Liver (tissue), 9 donors: Measurements from ENCODE around the gene CDKL5. TPM values are rescaled to one million over a fixed set of nuclear protein-coding genes. Genes with fewer than 3 reads are reported as not detected.

Source experiments
- DNase-seq: peaks from one replicate; pipeline ENCODE4 v3.0.0-alpha.2; 2017; ENCODE audit warnings: low spot score
- H3K27ac ChIP-seq, 2 donors: one replicate each; pipeline ENCODE4 v1.7.0; 2013; ENCODE audit warnings: inconsistent platforms in 2 of 2, low read length in 2 of 2, control low read depth in 1 of 2, low read depth in 1 of 2, mild to moderate bottlenecking in 1 of 2
- H3K27me3 ChIP-seq, 4 donors: one replicate each; pipeline versions ENCODE4 v1.6.1 to v1.7.0; 2013; ENCODE audit warnings: low read length in 3 of 4, inconsistent platforms in 1 of 4, mild to moderate bottlenecking in 1 of 4, moderate library complexity in 1 of 4; ENCODE audit not compliant: control insufficient read depth in 4 of 4, insufficient read depth in 4 of 4
- H3K36me3 ChIP-seq, 4 donors: one replicate each; pipeline versions ENCODE4 v1.6.1 to v1.7.0; 2013; ENCODE audit warnings: low read length in 3 of 4, mild to moderate bottlenecking in 3 of 4, low read depth in 1 of 4, moderate library complexity in 1 of 4; ENCODE audit not compliant: control insufficient read depth in 4 of 4, insufficient read depth in 3 of 4
- H3K4me1 ChIP-seq, 4 donors: one replicate each; pipeline versions ENCODE4 v1.6.1 to v1.7.0; 2013; ENCODE audit warnings: low read length in 3 of 4, mild to moderate bottlenecking in 3 of 4, moderate library complexity in 1 of 4; ENCODE audit not compliant: control insufficient read depth in 4 of 4, insufficient read depth in 4 of 4
- H3K4me3 ChIP-seq, 3 donors: one replicate each; pipeline versions ENCODE4 v1.6.1 to v1.7.0; 2013; ENCODE audit warnings: low read length in 3 of 3, control low read depth in 1 of 3, low read depth in 1 of 3, mild to moderate bottlenecking in 1 of 3
- H3K9ac ChIP-seq, 2 donors: one replicate each; pipeline ENCODE4 v1.7.0; 2013; ENCODE audit warnings: low read length in 2 of 2, mild to moderate bottlenecking in 2 of 2, moderate library complexity in 2 of 2, control low read depth in 1 of 2, low read depth in 1 of 2
- H3K9me3 ChIP-seq, 4 donors: one replicate each; pipeline versions ENCODE4 v1.6.1 to v1.7.0; 2013; ENCODE audit warnings: low read length in 3 of 4; ENCODE audit not compliant: control insufficient read depth in 4 of 4
- ATF3 ChIP-seq: IDR thresholded peaks from 2 replicates; pipeline ENCODE4 v1.6.1; 2016; ENCODE audit warnings: antibody characterized with exemption
- FOXA1 ChIP-seq: IDR thresholded peaks from 2 replicates; pipeline ENCODE4 v1.6.1; 2016; ENCODE audit warnings: antibody characterized with exemption
- FOXA2 ChIP-seq: IDR thresholded peaks from 2 replicates; pipeline ENCODE4 v1.6.1; 2016; ENCODE audit warnings: antibody characterized with exemption
- HNF4A ChIP-seq, 2 donors: conservative IDR thresholded peaks; 2 replicates each; pipeline ENCODE4 v1.6.1; 2016; ENCODE audit warnings: antibody characterized with exemption in 2 of 2, mild to moderate bottlenecking in 2 of 2
- JUND ChIP-seq, 2 donors: IDR thresholded peaks; 2 replicates each; pipeline ENCODE4 v1.6.1; 2016; ENCODE audit warnings: antibody characterized with exemption in 2 of 2
- NR2F2 ChIP-seq: IDR thresholded peaks from 2 replicates; pipeline ENCODE4 v1.6.1; 2016; ENCODE audit warnings: antibody characterized with exemption
- RAD21 ChIP-seq, 2 donors: IDR thresholded peaks; 2 replicates each; pipeline ENCODE4 v1.6.1; 2016; ENCODE audit warnings: antibody characterized with exemption in 2 of 2, mild to moderate bottlenecking in 2 of 2
- RXRA ChIP-seq, 2 donors: IDR thresholded peaks; 2 replicates each; pipeline ENCODE4 v1.6.1; 2017 to 2018; ENCODE audit warnings: antibody characterized with exemption in 2 of 2, mild to moderate bottlenecking in 1 of 2
- SP1 ChIP-seq: IDR thresholded peaks from 2 replicates; pipeline ENCODE4 v1.6.1; 2018; ENCODE audit warnings: antibody characterized with exemption, mild to moderate bottlenecking
- TAF1 ChIP-seq: conservative IDR thresholded peaks from 2 replicates; pipeline ENCODE4 v1.6.1; 2016; ENCODE audit warnings: antibody characterized with exemption, mild to moderate bottlenecking
- YY1 ChIP-seq: IDR thresholded peaks from 2 replicates; pipeline ENCODE4 v1.6.1; 2016; ENCODE audit warnings: antibody characterized with exemption, mild to moderate bottlenecking
- WGBS: extraction: QIAGEN DNeasy Blood & Tissue Kit; methylation state at CpG from one replicate; pipeline ENCODE4 v1.1.7; 2013; 5-methylcytosine and 5-hydroxymethylcytosine counted together
- polyA plus RNA-seq, 2 donors: library from polyadenylated mRNA; stranded (reverse) in 1 of 2; unstranded in 1 of 2; fragments of 200-250 nt in 1 of 2; fragments of >200 nt in 1 of 2; fragmentation: Nextera tagmentation in 1 of 2; extraction: Ambion mirVana in 1 of 2; gene quantifications; one replicate each; pipeline versions ENCODE4 v1.2.1 to v1.2.3, GENCODE V29; 2013 to 2015
- total RNA-seq, 2 donors: library from RNA; depleted of rRNA; stranded (reverse); fragments of >200 nt; gene quantifications; one replicate each; pipeline ENCODE4 v1.2.3, GENCODE V29; 2014
- TF ChIP-seq, protein P1 (sequence below): IDR thresholded peaks from 2 replicates; pipeline ENCODE4 v1.6.1; 2016; ENCODE audit warnings: antibody characterized with exemption
- TF ChIP-seq, protein P2 (sequence below): fragments of 150-350 bp; IDR thresholded peaks from 2 replicates; pipeline ENCODE4 v1.5.1; 2017; ENCODE audit warnings: improper control_type of control experiment, low read depth, low read length; ENCODE audit not compliant: missing input control
- donor health status: healthy.
- donor health status: healthy.
- donor health status: healthy.
- donor health status: healthy.
- donor health status: healthy.

CDKL5 gene
- total and polyA plus RNA-seq, 4 donors: 0.59 to 3.3 (median 2.0) TPM

DNA sequence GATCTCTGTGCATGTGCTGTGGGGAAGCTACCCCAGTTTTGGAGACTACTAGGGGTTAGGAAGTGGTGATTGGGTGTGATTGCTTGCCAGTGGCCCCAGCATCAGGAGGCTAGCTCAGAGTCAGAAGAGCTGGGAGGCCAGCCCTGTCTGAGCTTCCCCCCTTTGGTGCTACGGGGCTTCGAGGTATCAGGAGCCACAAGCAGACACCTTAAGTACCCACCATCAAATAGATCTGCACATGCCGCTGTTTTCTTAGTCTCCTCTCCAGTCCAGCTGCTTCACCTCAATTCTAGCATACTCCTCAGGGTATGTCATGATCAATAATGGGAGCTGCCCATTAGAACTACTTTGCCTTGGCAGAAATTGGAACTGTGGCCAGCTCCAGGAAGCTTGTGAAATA lies 271.2 kb downstream of the CDKL5 start:
- Histone ChIP-seq H3K9ac (no peak overlapping the region), H3K9me3 (no peaks in the 10 kb centered on the region), H3K4me3 (no peak overlapping the region), H3K4me1 (peaks cover 0 to 5% (median 1%) of the 10 kb centered on the region in 4 donors), H3K27ac (no peak overlapping the region), H3K27me3 (no peaks in the 10 kb centered on the region), H3K36me3 (no peaks in the 10 kb centered on the region)
- 100% methylated on average over 3 of the region's 3 CpGs for WGBS
- TF ChIP-seq ATF3 (no peak), FOXA1 (no peak), RXRA (IDR thresholded peaks at IDR 0.05) (no peak), JUND (IDR thresholded peaks at IDR 0.05) (no peak), HNF4A (conservative IDR thresholded peaks at IDR 0.05) (no peak), NR2F2 (no peak), YY1 (no peak), SP1 (no peak)
- TF ChIP-seq, protein P1, sequence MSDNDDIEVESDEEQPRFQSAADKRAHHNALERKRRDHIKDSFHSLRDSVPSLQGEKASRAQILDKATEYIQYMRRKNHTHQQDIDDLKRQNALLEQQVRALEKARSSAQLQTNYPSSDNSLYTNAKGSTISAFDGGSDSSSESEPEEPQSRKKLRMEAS: no peak
- TF ChIP-seq, protein P2, sequence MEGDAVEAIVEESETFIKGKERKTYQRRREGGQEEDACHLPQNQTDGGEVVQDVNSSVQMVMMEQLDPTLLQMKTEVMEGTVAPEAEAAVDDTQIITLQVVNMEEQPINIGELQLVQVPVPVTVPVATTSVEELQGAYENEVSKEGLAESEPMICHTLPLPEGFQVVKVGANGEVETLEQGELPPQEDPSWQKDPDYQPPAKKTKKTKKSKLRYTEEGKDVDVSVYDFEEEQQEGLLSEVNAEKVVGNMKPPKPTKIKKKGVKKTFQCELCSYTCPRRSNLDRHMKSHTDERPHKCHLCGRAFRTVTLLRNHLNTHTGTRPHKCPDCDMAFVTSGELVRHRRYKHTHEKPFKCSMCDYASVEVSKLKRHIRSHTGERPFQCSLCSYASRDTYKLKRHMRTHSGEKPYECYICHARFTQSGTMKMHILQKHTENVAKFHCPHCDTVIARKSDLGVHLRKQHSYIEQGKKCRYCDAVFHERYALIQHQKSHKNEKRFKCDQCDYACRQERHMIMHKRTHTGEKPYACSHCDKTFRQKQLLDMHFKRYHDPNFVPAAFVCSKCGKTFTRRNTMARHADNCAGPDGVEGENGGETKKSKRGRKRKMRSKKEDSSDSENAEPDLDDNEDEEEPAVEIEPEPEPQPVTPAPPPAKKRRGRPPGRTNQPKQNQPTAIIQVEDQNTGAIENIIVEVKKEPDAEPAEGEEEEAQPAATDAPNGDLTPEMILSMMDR: no peak
- no peak for DNase-seq

GRCh38 chrX:18698737-18699650 lies 273.6 kb downstream of the CDKL5 start:
- no peak for DNase-seq
- Histone ChIP-seq H3K9me3 (no peaks in the 10 kb centered on the region), H3K36me3 (no peaks in the 10 kb centered on the region), H3K27me3 (no peaks in the 10 kb centered on the region), H3K4me1 (peaks cover 0 to 11% (median 5%) of the 10 kb centered on the region in 4 donors), H3K9ac (no peak overlapping the region), H3K27ac (no peak overlapping the region), H3K4me3 (no peak overlapping the region)
- WGBS: 90% methylated on average over 12 of the region's 12 CpGs
- TF ChIP-seq FOXA1 (no peak), HNF4A (conservative IDR thresholded peaks at IDR 0.05) (no peak), RXRA (IDR thresholded peaks at IDR 0.05) (no peak), JUND (IDR thresholded peaks at IDR 0.05) (no peak)

DNA sequence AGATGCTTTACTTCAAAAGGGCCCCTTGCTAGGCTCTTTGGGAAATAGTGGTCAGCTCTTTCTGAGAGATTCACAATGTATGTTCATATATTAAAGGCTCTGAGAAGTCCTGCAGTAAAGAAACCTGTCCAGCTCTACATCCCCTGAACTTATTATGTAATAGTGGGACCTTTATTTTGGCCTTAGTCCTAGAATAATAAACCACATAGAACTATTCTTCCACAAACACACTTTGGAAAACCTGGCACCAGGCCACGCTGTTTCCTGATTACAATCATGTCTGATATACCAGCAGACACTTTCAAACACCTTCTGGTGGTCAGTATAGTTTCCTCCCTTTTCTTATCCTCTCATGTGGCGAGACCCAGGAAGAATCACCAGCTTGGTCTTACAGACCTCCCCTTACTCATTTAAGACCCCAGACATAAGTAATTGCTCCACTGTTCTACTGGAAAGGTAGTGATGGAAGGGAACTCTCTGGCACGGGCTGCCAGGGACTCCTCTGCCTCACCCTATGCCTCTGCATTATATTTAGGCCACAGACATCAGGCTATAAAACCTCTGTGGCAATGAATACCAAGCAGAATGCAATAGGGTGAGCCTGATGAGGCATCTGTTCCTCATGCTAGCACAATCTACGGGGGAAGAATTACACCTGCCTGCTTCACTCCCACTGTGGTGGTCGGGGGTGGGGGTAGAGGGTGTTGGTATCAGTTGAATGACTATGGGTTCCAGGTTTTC lies 276.4 kb downstream of the CDKL5 start:
- Histone ChIP-seq H3K27me3 (no peaks in the 10 kb centered on the region), H3K4me3 (no peak overlapping the region), H3K9me3 (no peaks in the 10 kb centered on the region), H3K27ac (no peak overlapping the region), H3K4me1 (peaks cover 0 to 11% (median 5%) of the 10 kb centered on the region in 4 donors), H3K36me3 (no peaks in the 10 kb centered on the region), H3K9ac (no peak overlapping the region)
- DNase-seq: no peak
- peak in 1 of 2 donors; percentile 29 for TF ChIP-seq HNF4A (conservative IDR thresholded peaks at IDR 0.05)
- no peak for TF ChIP-seq JUND (IDR thresholded peaks at IDR 0.05)
- peak in 1 of 2 donors; percentile 15 for TF ChIP-seq RAD21 (IDR thresholded peaks at IDR 0.05)
- no peak for TF ChIP-seq NR2F2
- no peak for TF ChIP-seq TAF1
- TF ChIP-seq RXRA (IDR thresholded peaks at IDR 0.05): peak in 1 of 2 donors; percentile 36
- no peak for TF ChIP-seq ATF3
- TF ChIP-seq FOXA2: no peak
- 69% methylated on average over 5 of the region's 5 CpGs for WGBS
